ENCODE measurements around the gene SBNO2.

The SBNO2 gene

GRCh38 chr19:1169921-1170885, 3.9 kb downstream of the SBNO2 start:
- no peak for TF ChIP-seq CTCF (IDR thresholded peaks at IDR 0.05; ENCODE audit: extremely low read depth, missing control alignments)
- DNase-seq (ENCODE audit: low spot score), result no peak

- no peak for DNase-seq (ENCODE audit: low spot score)
- no peak for TF ChIP-seq CTCF (IDR thresholded peaks at IDR 0.05; ENCODE audit: extremely low read depth, missing control alignments)
Measured at GRCh38 chr19:1169411-1169791, 4.7 kb downstream of the SBNO2 start.

- DNase-seq (ENCODE audit: low spot score), result no peak
- no peak for TF ChIP-seq CTCF (IDR thresholded peaks at IDR 0.05; ENCODE audit: extremely low read depth, missing control alignments)
Measured at GRCh38 chr19:1168572-1169410, 5.3 kb downstream of the SBNO2 start.

- TF ChIP-seq CTCF (IDR thresholded peaks at IDR 0.05; ENCODE audit: extremely low read depth, missing control alignments), result no peak
- DNase-seq (ENCODE audit: low spot score), result no peak
Measured at GRCh38 chr19:1167687-1168571, 6.1 kb downstream of the SBNO2 start.

GRCh38 chr19:1166872-1167573, 7.0 kb downstream of the SBNO2 start:
- no peak for TF ChIP-seq CTCF (IDR thresholded peaks at IDR 0.05; ENCODE audit: extremely low read depth, missing control alignments)
- DNase-seq (ENCODE audit: low spot score), result no peak

- no peak for TF ChIP-seq CTCF (IDR thresholded peaks at IDR 0.05; ENCODE audit: extremely low read depth, missing control alignments)
- no peak for DNase-seq (ENCODE audit: low spot score)
Measured at GRCh38 chr19:1164684-1165531, 9.2 kb downstream of the SBNO2 start.
